ENCODE measurements around the gene NKD2.

GRCh38 chr5:983568-983967 lies 25.0 kb upstream of the NKD2 start:
- TF ChIP-seq CTCF (conservative IDR thresholded peaks at IDR 0.05) (no peak), EZH2 (IDR thresholded peaks at IDR 0.05; ENCODE audit: low read depth) (no peak)
